Measurements from ENCODE around the gene GIGYF2.
"Not testable (repeated sequence)": the region's sequence is repeated elsewhere in the genome, so short reads cannot be mapped to it uniquely, and the experiment has no call there.

The GIGYF2 gene

GRCh38 chr2:232850039-232850438, 152.9 kb downstream of the GIGYF2 start:
- Histone ChIP-seq H3K27ac (replicated peaks) (no peak overlapping the region), H3K4me3 (replicated peaks; ENCODE audit: insufficient read depth, low read length) (no peak overlapping the region), H3K27me3 (ENCODE audit: insufficient read depth, poor library complexity, severe bottlenecking) (no peaks in the 10 kb centered on the region)
- no peak for TF ChIP-seq CTCF (IDR thresholded peaks at IDR 0.05; ENCODE audit: insufficient read depth, low read length)
- no peak for TF ChIP-seq REST (IDR thresholded peaks at IDR 0.05; ENCODE audit: insufficient replicate concordance, low read depth)
- TF ChIP-seq GABPA (IDR thresholded peaks at IDR 0.05; ENCODE audit: low read depth) = no peak
- TF ChIP-seq POLR2AphosphoS5 (IDR thresholded peaks at IDR 0.05; ENCODE audit: low read depth) = no peak
- TF ChIP-seq SPI1 (IDR thresholded peaks at IDR 0.05; ENCODE audit: borderline replicate concordance, low read depth) = no peak
- no peak for DNase-seq (ENCODE audit: low read depth in 1 of 2, low spot score in 1 of 2)

- DNase-seq (ENCODE audit: low read depth in 1 of 2, low spot score in 1 of 2); H3K27ac ChIP-seq (replicated peaks); H3K27me3 ChIP-seq (ENCODE audit: insufficient read depth, poor library complexity, severe bottlenecking); H3K4me3 ChIP-seq (replicated peaks; ENCODE audit: insufficient read depth, low read length): not testable (repeated sequence)
Measured at GRCh38 chr2:232852081-232852480, 154.9 kb downstream of the GIGYF2 start.

- TF ChIP-seq SPI1 (IDR thresholded peaks at IDR 0.05; ENCODE audit: borderline replicate concordance, low read depth) (no peak), CTCF (IDR thresholded peaks at IDR 0.05; ENCODE audit: insufficient read depth, low read length) (no peak), GABPA (IDR thresholded peaks at IDR 0.05; ENCODE audit: low read depth) (no peak), POLR2AphosphoS5 (IDR thresholded peaks at IDR 0.05; ENCODE audit: low read depth) (no peak), REST (IDR thresholded peaks at IDR 0.05; ENCODE audit: insufficient replicate concordance, low read depth) (no peak)
- DNase-seq (ENCODE audit: low read depth in 1 of 2, low spot score in 1 of 2) = no peak
- no peak overlapping the region for H3K27ac ChIP-seq (replicated peaks)
Measured at GRCh38 chr2:232852676-232853075, 155.5 kb downstream of the GIGYF2 start.

GRCh38 chr2:232854082-232854481, 157.0 kb downstream of the GIGYF2 start:
- H3K4me3 ChIP-seq (replicated peaks; ENCODE audit: insufficient read depth, low read length) = no peak overlapping the region
- DNase-seq (ENCODE audit: low read depth in 1 of 2, low spot score in 1 of 2) = no peak
- no peak for TF ChIP-seq CTCF (IDR thresholded peaks at IDR 0.05; ENCODE audit: insufficient read depth, low read length)
- no peak for TF ChIP-seq GABPA (IDR thresholded peaks at IDR 0.05; ENCODE audit: low read depth)
- TF ChIP-seq REST (IDR thresholded peaks at IDR 0.05; ENCODE audit: insufficient replicate concordance, low read depth) = no peak
- TF ChIP-seq POLR2AphosphoS5 (IDR thresholded peaks at IDR 0.05; ENCODE audit: low read depth) = no peak
- no peak overlapping the region for H3K27ac ChIP-seq (replicated peaks)
- no peaks in the 10 kb centered on the region for H3K27me3 ChIP-seq (ENCODE audit: insufficient read depth, poor library complexity, severe bottlenecking)

More at GRCh38 chr2:232852676-232853075, 155.5 kb downstream of the GIGYF2 start:
- Histone ChIP-seq H3K4me3 (replicated peaks; ENCODE audit: insufficient read depth, low read length) (no peak overlapping the region), H3K27me3 (ENCODE audit: insufficient read depth, poor library complexity, severe bottlenecking) (no peaks in the 10 kb centered on the region)
